HEK293 (cell line): ENCODE measurements around the gene SLC6A4.

Experiments
- ZNF335 ChIP-seq: fragments of 450-650 bp; formaldehyde crosslinking; conservative IDR thresholded peaks from 2 replicates; pipeline ENCODE4 v1.5.1; 2016; ENCODE audit warnings: missing biosample characterization, missing genetic modification characterization
- ZNF394 ChIP-seq: fragments of 450-650 bp; formaldehyde crosslinking; IDR thresholded peaks from 2 replicates; pipeline ENCODE4 v1.5.1; 2016; ENCODE audit warnings: missing biosample characterization, missing genetic modification characterization, mild to moderate bottlenecking, moderate library complexity, borderline replicate concordance
- ZNF76 ChIP-seq: fragments of 450-650 bp; formaldehyde crosslinking; IDR thresholded peaks from 2 replicates; pipeline ENCODE4; 2016; ENCODE audit warnings: low read depth, missing biosample characterization, missing genetic modification characterization, borderline replicate concordance
- TF ChIP-seq, protein P1 (sequence below): fragments of 450-650 bp; formaldehyde crosslinking; IDR thresholded peaks from 2 replicates; pipeline ENCODE4 v1.5.1; 2016; ENCODE audit warnings: missing biosample characterization, missing genetic modification characterization
- TF ChIP-seq, protein P2 (sequence below): sonication (generic); formaldehyde crosslinking; IDR thresholded peaks from 2 replicates; pipeline ENCODE4 v1.8.1; 2022; ENCODE audit warnings: mild to moderate bottlenecking, moderate library complexity, missing genetic modification reagents
- TF ChIP-seq, protein P3 (sequence below): fragments of 450-650 bp; formaldehyde crosslinking; optimal IDR thresholded peaks from 2 replicates; pipeline ENCODE3; 2016; ENCODE audit warnings: missing biosample characterization, mild to moderate bottlenecking, missing genetic modification characterization
- TF ChIP-seq, protein P4 (sequence below): fragments of 450-650 bp; formaldehyde crosslinking; IDR thresholded peaks from 2 replicates; pipeline ENCODE4 v1.5.1; 2016; ENCODE audit warnings: missing biosample characterization, missing genetic modification characterization
- TF ChIP-seq, protein P5 (sequence below): fragments of 450-650 bp; formaldehyde crosslinking; IDR thresholded peaks from 2 replicates; pipeline ENCODE4 v1.5.1; 2016; ENCODE audit warnings: missing biosample characterization, missing genetic modification characterization

DNA sequence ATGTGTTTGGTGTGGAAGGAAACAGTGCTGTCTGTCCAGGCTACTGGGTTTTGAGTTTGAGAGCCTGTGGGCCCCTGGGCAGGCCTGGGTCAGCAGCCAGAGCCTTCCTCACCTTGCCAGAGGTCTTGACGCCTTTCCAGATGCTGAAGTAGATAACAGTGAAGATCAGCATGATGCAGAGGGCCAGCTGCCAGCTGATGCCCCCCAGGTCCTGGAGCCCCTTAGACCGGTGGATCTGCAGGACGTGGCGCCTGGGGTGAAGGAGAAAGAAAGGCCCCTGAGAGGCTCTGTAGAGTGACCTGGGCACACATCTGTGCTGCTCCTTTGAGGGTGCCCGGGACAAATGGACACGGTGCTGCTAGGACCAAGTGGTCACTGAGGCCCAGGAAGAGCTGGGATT is 18.4 kb downstream of the SLC6A4 start:
- TF ChIP-seq, protein P1, sequence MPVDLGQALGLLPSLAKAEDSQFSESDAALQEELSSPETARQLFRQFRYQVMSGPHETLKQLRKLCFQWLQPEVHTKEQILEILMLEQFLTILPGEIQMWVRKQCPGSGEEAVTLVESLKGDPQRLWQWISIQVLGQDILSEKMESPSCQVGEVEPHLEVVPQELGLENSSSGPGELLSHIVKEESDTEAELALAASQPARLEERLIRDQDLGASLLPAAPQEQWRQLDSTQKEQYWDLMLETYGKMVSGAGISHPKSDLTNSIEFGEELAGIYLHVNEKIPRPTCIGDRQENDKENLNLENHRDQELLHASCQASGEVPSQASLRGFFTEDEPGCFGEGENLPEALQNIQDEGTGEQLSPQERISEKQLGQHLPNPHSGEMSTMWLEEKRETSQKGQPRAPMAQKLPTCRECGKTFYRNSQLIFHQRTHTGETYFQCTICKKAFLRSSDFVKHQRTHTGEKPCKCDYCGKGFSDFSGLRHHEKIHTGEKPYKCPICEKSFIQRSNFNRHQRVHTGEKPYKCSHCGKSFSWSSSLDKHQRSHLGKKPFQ (tag by site-specific recombination): no peak
- TF ChIP-seq ZNF335 (no peak), ZNF394 (tag by site-specific recombination) (no peak), ZNF76 (tag by site-specific recombination) (no peak)
- TF ChIP-seq, protein P2, sequence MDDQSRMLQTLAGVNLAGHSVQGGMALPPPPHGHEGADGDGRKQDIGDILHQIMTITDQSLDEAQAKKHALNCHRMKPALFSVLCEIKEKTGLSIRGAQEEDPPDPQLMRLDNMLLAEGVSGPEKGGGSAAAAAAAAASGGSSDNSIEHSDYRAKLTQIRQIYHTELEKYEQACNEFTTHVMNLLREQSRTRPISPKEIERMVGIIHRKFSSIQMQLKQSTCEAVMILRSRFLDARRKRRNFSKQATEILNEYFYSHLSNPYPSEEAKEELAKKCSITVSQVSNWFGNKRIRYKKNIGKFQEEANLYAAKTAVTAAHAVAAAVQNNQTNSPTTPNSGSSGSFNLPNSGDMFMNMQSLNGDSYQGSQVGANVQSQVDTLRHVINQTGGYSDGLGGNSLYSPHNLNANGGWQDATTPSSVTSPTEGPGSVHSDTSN (CRISPR knock-in tag): no peak
- TF ChIP-seq, protein P3, sequence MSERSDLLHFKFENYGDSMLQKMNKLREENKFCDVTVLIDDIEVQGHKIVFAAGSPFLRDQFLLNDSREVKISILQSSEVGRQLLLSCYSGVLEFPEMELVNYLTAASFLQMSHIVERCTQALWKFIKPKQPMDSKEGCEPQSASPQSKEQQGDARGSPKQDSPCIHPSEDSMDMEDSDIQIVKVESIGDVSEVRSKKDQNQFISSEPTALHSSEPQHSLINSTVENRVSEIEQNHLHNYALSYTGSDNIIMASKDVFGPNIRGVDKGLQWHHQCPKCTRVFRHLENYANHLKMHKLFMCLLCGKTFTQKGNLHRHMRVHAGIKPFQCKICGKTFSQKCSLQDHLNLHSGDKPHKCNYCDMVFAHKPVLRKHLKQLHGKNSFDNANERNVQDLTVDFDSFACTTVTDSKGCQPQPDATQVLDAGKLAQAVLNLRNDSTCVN: no peak
- TF ChIP-seq, protein P4, sequence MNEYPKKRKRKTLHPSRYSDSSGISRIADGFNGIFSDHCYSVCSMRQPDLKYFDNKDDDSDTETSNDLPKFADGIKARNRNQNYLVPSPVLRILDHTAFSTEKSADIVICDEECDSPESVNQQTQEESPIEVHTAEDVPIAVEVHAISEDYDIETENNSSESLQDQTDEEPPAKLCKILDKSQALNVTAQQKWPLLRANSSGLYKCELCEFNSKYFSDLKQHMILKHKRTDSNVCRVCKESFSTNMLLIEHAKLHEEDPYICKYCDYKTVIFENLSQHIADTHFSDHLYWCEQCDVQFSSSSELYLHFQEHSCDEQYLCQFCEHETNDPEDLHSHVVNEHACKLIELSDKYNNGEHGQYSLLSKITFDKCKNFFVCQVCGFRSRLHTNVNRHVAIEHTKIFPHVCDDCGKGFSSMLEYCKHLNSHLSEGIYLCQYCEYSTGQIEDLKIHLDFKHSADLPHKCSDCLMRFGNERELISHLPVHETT: no peak
- TF ChIP-seq, protein P5, sequence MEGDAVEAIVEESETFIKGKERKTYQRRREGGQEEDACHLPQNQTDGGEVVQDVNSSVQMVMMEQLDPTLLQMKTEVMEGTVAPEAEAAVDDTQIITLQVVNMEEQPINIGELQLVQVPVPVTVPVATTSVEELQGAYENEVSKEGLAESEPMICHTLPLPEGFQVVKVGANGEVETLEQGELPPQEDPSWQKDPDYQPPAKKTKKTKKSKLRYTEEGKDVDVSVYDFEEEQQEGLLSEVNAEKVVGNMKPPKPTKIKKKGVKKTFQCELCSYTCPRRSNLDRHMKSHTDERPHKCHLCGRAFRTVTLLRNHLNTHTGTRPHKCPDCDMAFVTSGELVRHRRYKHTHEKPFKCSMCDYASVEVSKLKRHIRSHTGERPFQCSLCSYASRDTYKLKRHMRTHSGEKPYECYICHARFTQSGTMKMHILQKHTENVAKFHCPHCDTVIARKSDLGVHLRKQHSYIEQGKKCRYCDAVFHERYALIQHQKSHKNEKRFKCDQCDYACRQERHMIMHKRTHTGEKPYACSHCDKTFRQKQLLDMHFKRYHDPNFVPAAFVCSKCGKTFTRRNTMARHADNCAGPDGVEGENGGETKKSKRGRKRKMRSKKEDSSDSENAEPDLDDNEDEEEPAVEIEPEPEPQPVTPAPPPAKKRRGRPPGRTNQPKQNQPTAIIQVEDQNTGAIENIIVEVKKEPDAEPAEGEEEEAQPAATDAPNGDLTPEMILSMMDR (tag by site-specific recombination): no peak
